ENCODE data around the gene CBL.
"Not testable (repeated sequence)": the region's sequence is repeated elsewhere in the genome, so short reads cannot be mapped to it uniquely, and the experiment has no call there.

The CBL gene

DNA sequence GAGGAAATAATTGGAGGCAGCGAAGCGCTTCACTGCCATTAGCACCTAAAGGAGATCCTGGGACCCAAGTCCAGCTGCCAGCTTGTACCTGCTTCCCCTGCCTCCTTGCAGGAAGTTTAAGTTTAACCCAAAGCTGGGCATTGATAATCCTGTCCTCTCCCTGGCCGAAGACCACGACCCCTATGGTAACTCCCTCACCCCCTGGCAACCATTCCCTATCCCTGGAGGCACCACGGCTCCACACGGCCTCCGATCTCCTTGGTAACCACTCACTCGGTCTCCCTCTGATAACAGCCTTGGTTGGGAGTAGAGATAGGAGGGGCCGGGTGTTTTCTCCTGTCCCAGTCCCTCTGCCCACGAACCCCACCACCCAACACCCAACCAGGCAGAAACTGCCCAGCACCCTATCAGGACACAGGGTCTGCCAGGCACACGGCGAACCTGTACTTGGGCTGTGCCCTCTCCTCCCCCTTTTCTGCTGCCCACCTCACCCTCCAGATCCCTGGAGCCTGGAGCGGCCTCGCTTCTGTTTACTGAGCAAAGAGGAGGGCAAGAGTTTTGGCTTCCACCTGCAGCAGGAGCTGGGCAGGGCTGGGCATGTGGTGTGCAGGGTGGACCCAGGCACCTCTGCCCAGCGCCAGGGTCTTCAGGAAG is 20.0 kb upstream of the CBL start:
- DNase-seq: no peak

DNA sequence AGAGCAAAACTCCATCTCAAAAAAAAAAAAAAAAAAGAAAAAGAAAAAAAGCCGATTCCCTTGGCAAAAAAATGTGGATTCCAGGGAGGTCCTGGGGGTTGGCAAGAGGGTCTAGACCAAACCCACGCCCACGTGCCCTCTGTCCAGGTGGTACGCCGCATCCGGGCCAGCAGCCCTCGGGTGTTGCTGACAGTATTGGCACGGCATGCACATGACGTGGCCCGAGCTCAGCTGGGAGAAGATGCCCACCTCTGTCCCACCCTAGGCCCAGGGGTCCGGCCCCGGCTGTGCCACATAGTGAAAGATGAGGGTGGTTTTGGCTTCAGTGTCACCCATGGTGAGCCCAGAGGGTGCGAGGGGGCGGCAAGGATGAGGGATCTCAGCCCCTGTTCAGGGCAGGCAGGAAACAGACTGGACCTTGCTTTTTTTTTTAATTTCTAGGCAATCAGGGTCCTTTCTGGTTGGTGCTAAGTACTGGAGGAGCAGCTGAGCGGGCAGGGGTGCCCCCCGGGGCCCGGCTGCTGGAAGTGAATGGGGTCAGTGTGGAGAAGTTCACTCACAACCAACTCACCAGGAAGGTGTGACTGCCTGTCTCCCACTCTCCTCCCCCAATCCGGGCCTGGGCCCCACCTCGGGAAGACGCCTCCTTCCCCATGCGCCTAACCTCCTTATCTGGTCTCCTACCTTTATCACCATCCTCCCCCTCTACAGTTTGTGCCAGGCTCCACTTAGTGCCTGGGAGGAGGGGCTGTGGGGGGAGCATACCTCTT is 18.8 kb upstream of the CBL start:
- DNase-seq: no peak

DNA sequence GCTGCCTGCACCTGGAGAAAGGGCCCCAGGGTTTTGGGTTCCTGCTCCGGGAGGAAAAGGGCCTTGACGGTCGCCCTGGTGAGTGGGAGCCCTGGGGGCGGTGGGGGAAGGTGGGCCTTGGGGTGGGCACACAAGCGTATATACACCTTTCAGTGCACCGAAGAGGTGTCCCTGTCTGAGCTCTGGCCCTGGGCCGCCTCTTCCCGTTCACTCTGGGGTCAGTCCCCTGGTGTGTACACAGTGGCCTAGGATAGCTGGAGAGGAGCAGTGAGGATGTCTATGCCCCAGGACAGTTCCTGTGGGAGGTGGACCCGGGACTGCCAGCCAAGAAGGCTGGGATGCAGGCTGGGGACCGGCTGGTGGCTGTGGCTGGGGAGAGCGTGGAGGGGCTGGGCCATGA is 18.1 kb upstream of the CBL start:
- DNase-seq: no peak

DNA sequence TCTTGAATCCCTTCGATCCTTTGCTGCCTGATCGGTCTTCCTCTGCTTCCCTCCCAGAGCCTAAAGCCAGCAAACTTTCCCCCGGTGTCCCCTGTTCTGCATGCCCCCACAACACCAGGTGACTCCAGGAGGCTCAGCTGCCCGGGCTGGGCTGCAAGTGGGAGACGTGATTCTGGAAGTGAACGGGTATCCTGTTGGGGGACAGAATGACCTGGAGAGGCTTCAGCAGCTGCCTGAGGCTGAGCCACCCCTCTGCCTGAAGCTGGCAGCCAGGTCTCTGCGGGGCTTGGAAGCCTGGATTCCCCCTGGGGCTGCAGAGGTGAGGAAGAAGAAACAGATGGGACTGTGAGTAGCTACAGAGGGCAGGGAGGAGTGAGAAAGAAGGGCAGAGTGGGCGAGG is 17.3 kb upstream of the CBL start:
- DNase-seq: no peak

DNA sequence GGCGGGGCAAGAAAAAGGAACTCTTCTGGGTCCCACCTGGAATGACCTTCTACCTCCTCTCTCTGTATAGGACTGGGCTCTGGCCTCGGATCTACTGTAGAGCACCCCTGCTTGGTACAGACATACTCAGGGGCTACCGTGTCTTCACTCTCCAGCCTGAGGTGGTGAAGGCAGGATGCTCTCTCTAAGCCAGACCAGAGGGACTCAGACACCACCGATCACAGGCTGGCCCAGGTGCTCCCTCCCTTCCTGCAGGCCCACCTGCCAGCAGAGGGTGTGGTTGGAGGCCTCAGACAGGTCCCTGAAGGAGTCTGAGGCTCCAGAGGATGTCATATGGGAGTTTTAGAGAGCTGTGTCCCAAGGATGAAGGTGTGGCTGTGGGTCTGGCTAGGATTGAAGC is 16.7 kb upstream of the CBL start:
- DNase-seq: no peak

DNA sequence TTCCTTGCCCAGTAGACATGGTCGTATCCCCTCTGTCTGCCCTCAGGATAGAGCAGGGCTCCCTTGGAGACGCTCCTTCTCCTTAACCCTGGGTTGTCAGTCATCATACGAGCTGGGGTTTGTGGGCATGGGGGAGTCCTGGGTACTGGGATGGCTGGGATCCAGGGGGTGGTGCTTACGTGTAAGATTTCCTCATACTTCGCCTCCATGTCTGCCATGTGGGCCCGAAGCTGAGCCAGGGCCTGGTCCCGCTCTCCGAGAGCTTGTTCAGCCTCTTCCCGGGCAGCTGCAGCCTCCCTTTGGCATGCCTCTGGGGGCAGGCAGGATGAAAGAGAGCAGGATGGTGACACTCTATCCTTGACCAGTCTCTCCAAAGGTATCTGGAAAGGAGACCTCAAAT is 15.6 kb upstream of the CBL start:
- no peak for DNase-seq

DNA sequence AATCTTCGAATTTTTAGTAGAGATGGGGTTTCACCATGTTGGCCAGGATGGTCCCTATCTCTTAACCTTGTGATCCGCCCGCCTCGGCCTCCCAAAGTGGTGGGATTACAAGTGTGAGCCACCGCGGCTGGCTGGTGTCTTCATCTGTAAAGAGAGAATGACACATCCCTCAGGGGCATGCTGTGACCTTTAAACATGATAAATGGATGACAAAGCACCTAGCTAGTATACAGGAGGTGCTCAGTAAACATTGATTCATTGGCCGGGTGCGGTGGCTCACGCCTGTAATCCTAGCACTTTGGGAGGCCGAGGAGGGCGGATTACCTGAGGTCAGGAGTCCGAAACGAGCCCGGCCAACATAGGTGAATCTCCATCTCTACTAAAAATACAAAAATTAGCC is 14.9 kb upstream of the CBL start:
- not testable (repeated sequence) for DNase-seq

DNA sequence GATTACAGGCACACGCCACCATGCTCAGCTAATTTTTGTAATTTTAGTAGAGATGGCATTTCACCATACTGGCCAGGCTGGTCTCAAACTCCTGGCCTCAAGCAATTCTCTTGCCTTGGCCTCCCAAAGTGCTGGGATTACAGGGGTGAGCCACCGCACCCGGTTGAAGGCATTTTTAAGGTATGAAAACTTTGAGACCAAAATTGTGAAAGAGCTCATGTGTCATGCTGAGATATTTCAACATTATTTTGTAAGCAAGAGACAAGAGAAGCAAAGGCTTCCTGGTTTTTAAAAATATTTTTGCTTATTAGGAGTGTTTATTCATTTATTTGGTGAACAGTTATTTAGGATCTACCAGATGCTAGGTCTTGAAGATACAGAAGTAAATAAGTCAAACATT is 14.0 kb upstream of the CBL start:
- DNase-seq: no peak

DNA sequence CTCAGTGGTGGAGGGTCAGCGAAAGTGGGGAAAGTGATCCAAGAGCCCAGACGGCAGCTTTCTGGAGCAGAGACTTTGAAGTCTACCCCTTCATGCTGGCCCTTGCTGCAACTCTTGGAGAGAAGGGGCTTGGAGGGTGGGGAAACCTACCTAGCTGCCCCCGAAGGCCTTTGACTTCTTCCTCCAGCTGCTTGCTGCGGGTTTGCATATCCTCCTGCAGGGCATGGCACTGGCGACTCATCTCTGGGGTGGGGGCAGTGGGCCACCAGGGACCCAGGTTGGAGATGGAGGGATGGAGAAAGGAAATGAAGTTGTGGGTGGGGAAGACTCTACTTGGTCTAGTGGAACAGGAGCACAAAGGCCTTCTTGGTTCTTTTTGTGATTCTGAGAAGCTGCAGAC is 13.1 kb upstream of the CBL start:
- DNase-seq: no peak

DNA sequence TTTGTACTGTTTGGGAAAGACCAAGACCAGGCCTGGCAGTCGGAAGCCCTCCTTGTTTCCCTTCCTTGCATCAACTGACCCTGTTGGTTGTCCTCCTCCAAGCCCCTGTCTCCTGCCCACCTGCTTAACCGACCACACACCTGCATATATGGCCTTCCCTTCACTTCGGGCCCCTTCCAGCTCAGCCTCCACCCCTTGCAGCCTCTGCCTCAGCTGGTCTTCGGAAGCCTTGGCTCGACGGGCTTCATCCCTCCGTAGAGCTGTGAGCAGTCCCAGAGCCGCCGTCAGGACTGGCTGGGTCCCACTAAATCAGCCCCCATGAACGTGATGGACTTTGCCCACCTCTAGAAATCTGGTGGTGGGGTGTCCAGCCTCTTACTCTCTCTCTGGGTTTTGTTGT is 12.5 kb upstream of the CBL start:
- no peak for DNase-seq

DNA sequence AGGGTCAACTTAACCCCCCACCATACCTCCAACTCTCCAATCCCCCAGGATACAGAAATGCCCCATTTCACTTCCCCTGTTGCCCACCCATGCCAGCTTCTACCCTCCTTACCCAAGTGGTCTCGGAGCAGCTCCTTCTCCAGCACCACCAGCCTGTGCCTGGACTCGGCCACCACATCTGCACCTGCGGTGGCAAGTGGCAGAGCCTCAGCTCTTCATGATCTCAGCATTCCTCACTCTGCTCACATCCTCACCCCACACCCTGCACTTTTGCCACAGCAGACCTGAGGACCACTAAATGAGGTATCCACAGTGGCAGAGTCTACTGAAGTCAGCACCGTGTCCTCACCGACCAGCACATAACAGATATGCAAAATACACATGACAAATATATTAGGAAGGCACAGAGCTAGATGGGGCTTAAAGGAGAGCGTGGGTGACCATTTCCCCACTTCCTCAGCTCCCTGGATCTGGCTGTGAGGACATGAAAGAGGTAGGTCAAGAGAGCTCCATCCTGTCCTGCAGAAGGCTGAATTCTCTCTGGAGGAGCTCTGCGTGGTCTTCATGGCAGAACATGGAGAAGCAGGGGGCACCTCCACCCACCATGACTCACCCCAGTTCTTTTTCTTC is 11.2 kb upstream of the CBL start:
- DNase-seq: no peak

DNA sequence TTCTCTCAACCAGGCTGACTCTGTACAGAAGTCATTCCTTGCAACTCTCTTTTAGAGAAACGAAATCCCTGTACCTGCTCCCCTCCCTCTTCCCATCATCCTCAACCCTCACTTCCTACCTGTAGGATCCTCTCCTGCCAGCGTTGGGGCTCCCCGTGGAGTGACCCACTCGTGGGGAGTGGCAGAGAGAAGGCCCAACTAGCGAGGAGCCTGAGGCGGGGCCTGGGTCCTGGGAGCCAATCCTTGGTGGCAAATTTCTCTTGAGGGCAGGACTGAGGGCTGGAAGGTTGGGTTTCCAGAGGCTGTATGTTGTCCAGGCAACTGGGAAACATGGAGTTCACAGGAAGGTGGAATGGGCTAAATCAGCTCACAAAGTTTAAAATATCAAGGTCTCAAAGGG is 10.5 kb upstream of the CBL start:
- no peak for DNase-seq

DNA sequence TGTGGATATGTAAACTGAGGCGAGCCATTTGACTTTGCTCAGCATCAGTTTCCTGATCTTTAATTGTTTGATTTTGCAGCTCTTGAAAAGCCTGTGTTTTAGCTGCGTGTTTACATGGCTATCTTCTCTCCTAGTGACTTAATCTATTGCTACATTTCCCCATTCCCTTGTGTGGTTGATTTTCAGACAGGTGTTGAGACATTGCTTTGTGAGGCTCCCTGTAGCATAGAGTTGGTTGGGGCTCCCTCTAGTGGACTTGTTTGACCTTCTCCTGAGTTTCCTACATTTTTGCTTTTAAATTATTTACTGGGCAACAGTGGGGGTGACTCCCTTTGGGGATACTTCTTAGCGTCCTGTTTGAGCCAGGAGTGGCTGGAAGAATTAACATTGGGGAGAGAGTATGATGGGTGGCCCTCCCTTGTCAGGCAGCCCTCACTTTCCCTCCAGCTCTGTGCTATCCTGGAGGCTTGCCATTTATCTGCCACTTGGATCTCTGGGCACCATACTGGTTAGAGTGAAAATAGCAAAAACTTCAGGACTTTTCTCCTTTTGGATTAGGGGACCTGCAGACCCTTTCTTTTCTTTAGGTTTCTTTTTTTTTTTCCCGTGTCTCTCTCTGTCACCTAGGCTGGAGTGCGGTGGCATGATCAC is 9.2 kb upstream of the CBL start:
- peak; percentile 27 for DNase-seq

DNA sequence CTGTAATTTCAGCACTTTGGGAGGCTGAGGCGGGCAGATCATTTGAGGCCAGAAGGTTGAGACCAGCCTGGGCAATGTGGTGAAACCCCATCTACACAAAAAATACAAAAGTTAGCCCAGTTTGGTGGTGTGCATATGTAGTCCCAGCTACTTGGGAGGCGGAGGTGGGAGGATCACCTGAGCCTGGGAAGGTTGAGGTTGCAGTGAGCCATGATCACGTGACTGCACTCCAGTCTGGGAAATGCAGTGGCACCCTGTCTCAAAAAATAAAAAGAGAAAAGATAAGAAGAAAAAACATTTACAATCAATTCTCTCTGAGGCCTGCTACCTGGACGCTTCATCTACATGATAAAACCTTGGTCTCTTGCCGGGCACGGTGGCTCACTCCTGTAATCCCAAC is 7.2 kb upstream of the CBL start:
- DNase-seq: no peak

DNA sequence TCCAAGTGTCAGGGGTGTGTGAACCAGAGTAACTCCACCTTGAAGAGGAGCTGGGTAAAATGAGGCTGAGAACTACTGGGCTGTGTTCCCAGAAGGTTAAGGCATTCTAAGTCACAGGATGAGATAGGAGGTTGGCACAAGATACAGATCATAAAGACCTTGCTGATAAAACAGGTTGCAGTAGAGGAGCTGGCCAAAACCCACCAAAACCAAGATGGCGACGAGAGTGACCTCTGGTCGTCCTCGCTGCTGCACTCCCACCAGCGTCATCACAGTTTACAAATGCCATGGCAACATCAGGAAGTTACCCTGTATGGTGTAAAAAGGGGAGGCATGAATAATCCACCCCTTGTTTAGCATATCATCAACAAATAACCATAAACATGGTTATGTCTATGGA is 4.9 kb upstream of the CBL start:
- DNase-seq: not testable (repeated sequence)

DNA sequence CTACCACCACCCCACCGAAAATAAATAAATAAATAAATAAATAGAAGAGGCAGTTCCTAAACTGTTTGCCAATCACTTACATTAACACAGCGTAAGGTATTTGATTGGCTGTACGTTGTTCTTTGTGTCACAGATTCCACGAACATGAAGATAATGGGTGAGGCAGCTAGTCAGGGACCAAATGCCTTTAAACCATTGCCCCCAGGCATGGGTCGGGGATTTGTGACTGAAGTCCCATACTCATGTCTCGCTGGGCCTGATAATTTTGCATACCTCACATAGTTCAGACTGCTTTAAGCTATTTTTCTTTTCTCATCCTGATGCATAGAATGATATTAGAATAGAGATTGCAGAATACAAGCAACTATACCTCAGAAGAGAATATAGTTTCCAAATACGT is 3.6 kb upstream of the CBL start:
- DNase-seq: no peak

DNA sequence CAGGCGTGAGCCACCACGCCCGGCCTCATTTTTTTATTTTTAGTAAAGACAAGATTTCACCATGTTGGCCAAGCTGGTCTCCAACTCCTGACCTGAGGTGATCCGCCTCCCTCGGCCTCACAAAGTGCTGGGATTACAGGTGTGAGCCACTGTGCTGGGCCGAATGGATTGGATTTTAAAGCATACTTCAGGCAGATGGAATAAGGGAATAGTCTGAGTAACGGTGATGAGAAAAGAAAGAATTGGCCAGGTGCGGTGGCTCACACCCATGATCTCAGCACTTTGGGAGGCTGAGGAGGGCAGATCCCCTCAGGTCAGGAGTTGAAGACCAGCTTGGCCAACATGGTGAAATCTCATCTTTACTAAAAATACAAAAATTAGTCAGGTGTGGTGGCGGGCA is 2.1 kb upstream of the CBL start:
- no peak for DNase-seq

DNA sequence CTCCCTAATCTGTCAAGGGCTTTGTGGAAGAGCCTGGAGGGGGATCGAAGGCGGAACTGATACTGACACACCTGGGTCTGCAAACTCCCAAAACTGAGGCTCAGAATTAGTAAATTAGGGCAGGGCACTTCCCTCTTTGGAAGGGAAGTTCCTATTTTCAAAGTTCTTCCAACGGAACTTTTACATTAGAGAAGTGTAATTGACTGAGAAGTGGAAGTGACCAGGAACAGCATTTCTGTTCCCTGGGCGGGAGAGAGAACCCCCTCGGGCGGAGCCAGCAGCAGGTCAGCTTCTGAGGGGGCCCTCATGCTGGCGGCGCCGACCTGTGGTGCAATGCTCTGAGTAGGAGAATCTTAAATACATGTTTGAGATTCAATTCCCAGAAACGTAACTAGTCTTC is 1.1 kb upstream of the CBL start:
- DNase-seq: no peak

DNA sequence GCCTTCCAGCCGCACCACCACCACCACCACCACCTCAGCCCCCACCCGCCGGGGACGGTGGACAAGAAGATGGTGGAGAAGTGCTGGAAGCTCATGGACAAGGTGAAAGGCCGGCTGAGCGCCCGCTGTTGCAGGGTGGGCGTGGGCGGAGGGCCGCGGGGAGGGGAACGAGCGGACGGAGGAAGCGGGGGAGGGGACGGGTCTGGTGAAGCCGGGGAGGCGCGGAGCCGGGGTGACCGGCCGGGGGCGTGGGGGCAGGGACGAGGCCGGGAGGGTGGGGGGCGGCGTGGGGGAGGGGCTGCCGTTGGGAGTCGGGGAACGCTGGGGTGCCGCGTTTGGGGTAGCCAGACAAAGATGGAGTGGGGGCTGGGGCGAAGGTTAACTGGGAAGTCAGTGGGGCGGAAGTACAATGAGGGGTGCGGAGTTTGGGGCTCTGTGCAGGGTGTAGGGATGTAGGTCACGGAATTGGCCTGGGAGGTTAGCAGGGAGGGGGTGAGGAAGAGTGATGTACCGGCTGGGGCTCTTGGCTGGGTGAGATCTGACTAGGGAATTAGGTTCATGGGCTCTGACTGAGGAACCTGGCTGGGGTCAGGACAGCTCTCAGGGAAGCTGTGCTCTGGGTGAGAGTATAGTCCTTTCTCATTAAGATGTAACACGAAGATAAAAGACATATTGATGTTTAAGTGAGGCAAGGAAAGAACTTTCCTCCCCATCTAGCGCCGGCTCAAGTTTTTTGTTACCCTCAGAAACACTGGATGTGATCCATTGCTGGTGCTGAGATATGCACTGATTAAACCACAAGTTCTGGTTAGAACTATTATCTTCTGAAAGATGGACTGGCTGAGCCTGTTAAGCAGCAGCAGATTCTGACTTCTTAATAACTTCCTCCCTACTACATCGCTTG is 624 bp downstream of the CBL start:
- DNase-seq: no peak

DNA sequence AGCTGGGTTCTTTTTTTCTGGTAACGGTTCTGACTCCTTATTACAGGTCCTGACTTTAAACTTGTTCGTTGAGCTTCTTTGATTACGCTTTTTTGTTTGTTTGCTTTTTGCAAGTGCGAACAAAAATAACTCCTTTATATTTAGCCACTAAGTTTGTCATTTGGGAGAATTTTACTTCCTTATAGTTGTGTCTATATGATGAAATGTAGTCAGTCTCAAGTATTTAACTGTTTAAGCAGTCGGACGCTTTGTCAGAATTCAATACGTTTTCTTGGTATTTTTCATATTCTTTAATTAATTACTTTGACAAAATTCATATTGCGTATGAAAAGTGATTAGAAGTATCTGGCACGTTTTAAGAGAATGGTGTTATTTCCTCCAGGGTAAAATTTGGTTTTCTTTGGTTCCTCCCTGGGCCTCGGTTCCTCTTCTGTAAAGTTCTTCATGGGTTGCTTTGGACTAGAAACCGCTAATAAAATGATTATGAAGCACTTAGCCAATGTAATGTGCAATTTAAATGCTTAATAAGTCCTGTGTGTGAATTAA is 1.3 kb downstream of the CBL start:
- no peak for DNase-seq

DNA sequence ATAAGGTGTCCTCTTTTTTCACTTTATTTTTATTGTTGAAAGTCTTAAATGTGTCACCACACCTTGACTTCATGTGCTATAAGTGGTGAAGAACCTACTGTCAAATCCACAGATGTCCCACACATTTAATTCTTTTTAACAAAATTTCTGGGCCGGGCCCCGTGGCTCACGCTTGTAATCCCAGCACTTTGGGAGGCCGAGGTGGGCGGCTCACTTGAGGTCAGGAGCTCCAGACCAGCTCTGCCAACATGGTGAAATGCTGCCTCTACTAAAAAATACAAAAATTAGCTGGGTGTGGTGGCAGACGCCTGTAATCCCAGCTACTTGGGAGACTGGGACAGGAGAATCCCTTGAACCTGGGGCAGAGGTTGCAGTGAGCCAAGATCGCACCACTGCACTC is 3.0 kb downstream of the CBL start:
- DNase-seq: no peak

DNA sequence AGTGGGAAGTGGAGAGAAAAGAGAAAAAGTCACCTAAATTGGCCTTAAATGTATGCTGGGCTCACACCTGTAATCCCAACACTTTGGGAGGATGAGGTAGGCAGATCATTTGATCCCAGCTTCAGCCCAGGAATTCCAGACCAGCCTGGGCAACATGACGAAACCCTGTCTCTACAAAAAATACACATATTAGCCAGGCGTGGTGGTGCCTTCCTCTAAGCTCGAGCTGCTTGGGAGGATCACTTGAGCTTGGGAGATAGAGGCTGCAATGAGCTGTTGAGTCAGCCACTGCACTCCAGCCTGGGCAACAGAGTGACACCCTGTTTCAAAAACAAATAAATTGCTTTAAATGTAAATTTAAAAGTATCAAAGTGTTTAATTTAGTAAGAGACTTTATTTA is 3.9 kb downstream of the CBL start:
- DNase-seq: no peak

All from NCI-H2171 (cell line).